NOMO-1 treated with DMSO at 0.1 percent for 48 hours (cell line): ENCODE data around the gene FLT1.

Source experiments
- DNase-seq: peaks from one replicate; lab custom pipeline; 2025; ENCODE audit not compliant: unreplicated experiment; lab: John Stamatoyannopoulos, UW

Gene FLT1

GRCh38 chr13:28464861-28465460, 30.0 kb downstream of the FLT1 start:
- DNase-seq: no peak

- DNase-seq: no peak
Observed at GRCh38 chr13:28463481-28463880, 31.4 kb downstream of the FLT1 start.

- DNase-seq: no peak
Observed at GRCh38 chr13:28459911-28460310, 35.0 kb downstream of the FLT1 start.

GRCh38 chr13:28458608-28459007, 36.3 kb downstream of the FLT1 start:
- no peak for DNase-seq

DNA sequence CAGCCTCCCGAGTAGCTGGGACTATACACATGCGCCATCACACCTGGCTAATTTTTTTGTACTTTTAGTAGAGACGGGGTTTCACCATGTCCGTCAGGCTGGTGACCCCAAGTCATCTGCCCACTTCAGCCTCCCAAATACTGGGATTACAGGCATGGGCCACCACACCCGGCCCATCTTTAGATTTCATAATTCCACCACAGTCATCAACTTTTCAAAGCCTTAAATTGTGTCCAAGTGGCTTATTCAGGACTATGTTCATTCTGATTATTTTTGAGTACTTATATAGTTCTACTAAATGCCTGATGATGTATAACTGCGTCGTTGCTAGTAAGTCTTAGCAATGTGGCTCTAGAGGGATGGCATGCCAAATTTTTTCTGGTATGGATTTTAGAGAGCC, 36.9 kb downstream of the FLT1 start:
- DNase-seq: no peak

- no peak for DNase-seq
Observed at GRCh38 chr13:28457521-28457920, 37.4 kb downstream of the FLT1 start.

- no peak for DNase-seq
Observed at GRCh38 chr13:28455580-28456194, 39.2 kb downstream of the FLT1 start.

- no peak for DNase-seq
Observed at GRCh38 chr13:28452755-28453154, 42.2 kb downstream of the FLT1 start.

- no peak for DNase-seq
Observed at GRCh38 chr13:28451482-28452217, 43.3 kb downstream of the FLT1 start.

DNA sequence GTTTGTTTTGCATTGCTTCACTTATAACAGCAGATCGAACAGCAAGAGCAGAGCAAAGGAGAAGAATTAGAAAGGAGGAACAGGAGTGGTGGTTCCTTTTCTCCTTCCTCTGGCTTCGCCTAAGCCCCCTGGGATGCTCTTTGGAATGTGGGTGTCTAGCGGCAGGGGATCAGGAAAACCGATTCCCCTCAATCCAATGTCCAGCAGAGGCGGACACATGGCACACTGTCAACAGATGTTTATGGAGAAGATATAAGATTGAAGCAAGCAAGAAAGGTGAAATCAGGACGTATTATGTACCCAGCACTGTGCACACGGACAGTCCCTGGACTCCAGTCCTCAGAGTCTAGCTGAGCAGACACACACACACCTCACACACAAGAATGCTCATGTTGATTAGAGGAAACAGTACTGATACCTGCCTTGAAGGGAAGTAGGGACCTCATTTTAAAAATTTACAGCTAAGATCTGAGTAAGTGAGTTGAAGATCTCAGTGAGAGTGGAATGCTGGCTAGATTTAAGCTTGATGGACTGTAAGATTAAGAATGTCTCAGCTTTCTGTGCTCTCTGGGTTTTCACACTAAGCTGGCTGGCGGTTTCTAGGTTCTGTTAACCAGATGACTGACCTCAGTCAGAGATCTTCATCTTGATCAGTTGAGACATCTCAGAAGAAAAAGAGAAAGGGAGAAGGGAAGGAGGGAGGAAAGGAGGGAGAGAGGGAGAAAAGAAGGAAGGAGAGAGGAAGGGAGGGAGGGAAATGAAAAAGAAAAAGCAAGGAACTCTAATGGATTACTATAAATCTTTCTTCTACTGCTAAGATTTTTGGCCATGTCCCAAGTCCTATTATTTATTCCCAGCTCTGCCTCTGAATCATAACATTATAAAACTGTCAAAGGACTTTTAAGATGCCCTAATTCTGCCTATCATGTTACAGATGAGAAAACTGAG, 44.8 kb downstream of the FLT1 start:
- DNase-seq: no peak

- no peak for DNase-seq
Observed at GRCh38 chr13:28448651-28449358, 46.1 kb downstream of the FLT1 start.

GRCh38 chr13:28447989-28448388, 46.9 kb downstream of the FLT1 start:
- DNase-seq: no peak

GRCh38 chr13:28447206-28447605, 47.7 kb downstream of the FLT1 start:
- no peak for DNase-seq

DNA sequence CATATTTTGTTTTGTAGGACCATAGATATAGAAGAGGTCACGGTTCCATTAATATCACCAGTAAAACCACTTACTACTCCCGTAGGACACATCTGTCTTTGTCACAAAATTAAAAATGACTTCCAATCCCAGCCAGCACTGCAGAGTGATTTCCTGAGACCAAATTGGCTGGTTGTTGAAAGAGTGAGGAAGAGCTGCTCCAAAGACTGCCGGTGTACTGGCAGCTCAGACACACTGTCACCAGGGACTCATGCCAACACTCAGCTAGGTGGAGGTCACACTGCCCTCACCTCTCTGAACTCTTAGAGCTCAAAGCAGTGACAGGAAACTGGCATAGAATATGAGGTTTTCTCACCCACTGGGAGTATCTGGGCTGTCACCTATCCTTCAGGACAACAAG, 52.1 kb downstream of the FLT1 start:
- no peak for DNase-seq

- DNase-seq: no peak
Observed at GRCh38 chr13:28441529-28441928, 53.4 kb downstream of the FLT1 start.

- no peak for DNase-seq
Observed at GRCh38 chr13:28440774-28441504, 54.0 kb downstream of the FLT1 start.

DNA sequence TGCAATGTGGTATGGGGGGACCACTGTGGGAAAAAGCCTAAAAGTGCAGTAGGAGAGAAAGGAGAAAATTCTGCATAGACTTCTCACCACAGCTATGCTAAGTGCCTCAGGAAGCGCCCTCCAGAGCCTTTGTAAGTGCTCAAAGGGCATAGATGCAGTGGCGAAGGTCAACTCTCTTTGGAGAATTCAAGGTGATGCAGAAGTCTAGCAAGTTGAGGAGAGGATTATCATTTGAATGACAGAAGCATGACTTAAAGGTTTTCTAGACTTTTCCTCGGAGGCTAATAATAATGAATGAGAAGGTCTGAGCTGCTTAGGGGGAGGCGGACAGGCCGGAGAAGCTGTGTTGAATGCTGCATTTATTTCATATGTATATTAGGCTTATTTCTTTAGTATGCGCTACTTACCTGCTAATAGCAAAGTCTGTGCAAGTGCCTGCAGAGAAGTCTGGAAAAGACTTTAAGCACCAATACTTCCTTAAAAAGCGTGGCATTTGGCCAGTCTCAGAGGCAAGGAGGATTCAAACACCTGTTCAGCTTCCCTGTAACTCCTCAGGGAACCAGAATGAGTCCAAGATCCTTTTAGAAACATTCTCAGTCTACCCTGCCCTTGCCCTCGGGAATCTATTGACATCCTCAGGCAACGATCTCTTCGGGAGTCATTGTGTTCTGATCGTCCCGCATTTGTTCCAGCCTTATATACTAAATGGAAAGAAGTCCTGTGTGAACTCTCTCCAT, 56.2 kb downstream of the FLT1 start:
- no peak for DNase-seq

DNA sequence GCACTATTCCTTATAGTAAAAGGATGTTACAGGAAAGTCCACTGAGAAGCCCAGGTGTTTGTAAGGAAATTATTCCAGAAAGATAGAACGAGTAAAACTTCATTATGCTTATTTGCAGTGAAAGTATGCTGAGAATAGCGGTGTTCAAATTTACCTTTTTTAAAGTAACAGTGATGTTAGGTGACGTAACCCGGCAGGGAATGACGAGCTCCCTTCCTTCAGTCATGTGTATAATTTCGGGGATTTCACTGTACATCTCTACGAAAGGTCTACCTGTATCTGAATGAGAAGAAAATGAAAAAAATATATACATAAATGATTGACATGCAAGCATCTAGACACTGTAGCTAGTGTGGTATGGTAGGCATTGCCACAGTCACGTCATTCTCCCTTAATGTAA, 56.9 kb downstream of the FLT1 start:
- DNase-seq: no peak

GRCh38 chr13:28435917-28436316, 59.0 kb downstream of the FLT1 start:
- no peak for DNase-seq
